HepG2 (cell line): ENCODE data around the gene HSDL1. TPM values are rescaled to one million over a fixed set of nuclear protein-coding genes. Genes with fewer than 3 reads are reported as not detected.

Source experiments
- CBX1 ChIP-seq: IDR thresholded peaks from one replicate; pipeline ENCODE4 v1.6.1; 2016; ENCODE audit warnings: antibody characterized with exemption, low read depth
- HOXA3 ChIP-seq: sonication (generic); formaldehyde crosslinking; IDR thresholded peaks from 2 replicates; pipeline ENCODE4 v1.5.0; 2020; ENCODE audit warnings: missing genetic modification reagents
- IKZF5 ChIP-seq: IDR thresholded peaks from 2 replicates; pipeline ENCODE4 v1.6.1; 2018; ENCODE audit warnings: missing genetic modification reagents, mild to moderate bottlenecking, missing compliant biosample characterization
- MBD4 ChIP-seq: IDR thresholded peaks from 2 replicates; pipeline ENCODE4 v1.6.1; 2012; ENCODE audit warnings: low read length, inconsistent platforms, borderline replicate concordance
- MXD3 ChIP-seq: IDR thresholded peaks from 2 replicates; pipeline ENCODE4 v1.6.1; 2016; ENCODE audit warnings: mild to moderate bottlenecking, missing biosample characterization, missing genetic modification reagents
- MYPOP ChIP-seq: sonication (generic); formaldehyde crosslinking; IDR thresholded peaks from 2 replicates; pipeline ENCODE4 v1.8.1; 2023; ENCODE audit warnings: mild to moderate bottlenecking, moderate library complexity, missing genetic modification reagents
- SP2 ChIP-seq: sonication (generic); formaldehyde crosslinking; IDR thresholded peaks from 2 replicates; pipeline ENCODE4 v1.5.1; 2020; ENCODE audit warnings: mild to moderate bottlenecking, missing genetic modification reagents
- SRF ChIP-seq: IDR thresholded peaks from 2 replicates; pipeline ENCODE4 v1.6.1; 2011; ENCODE audit warnings: mild to moderate bottlenecking, low read depth, low read length, moderate library complexity
- TEAD2 ChIP-seq: sonication (generic); formaldehyde crosslinking; IDR thresholded peaks from 2 replicates; pipeline ENCODE4 v1.9.0; 2021; ENCODE audit warnings: missing genetic modification reagents
- ZBTB20 ChIP-seq: sonication (generic); formaldehyde crosslinking; IDR thresholded peaks from 2 replicates; pipeline ENCODE4 v1.8.1; 2023; ENCODE audit warnings: missing genetic modification reagents, low read depth, mild to moderate bottlenecking, borderline replicate concordance
- ZBTB37 ChIP-seq: sonication (generic); formaldehyde crosslinking; IDR thresholded peaks from 2 replicates; pipeline ENCODE4 v1.4.0; 2020; ENCODE audit warnings: mild to moderate bottlenecking, missing genetic modification reagents
- ZFP1 ChIP-seq: IDR thresholded peaks from 2 replicates; pipeline ENCODE4 v1.6.1; 2016
- ZNF326 ChIP-seq: sonication (generic); formaldehyde crosslinking; IDR thresholded peaks from 2 replicates; pipeline ENCODE4 v1.4.0; 2020; ENCODE audit warnings: missing genetic modification reagents, borderline replicate concordance
- ZNF501 ChIP-seq: sonication (generic); formaldehyde crosslinking; IDR thresholded peaks from 2 replicates; pipeline ENCODE4 v1.5.1; 2020; ENCODE audit warnings: mild to moderate bottlenecking, moderate library complexity, missing genetic modification reagents
- ZNF569 ChIP-seq: sonication (generic); formaldehyde crosslinking; IDR thresholded peaks from 2 replicates; pipeline ENCODE4 v1.5.0; 2020; ENCODE audit warnings: mild to moderate bottlenecking, missing genetic modification reagents, moderate library complexity, borderline replicate concordance
- ZNF577 ChIP-seq: sonication (generic); formaldehyde crosslinking; IDR thresholded peaks from 2 replicates; pipeline ENCODE4 v1.4.0; 2020; ENCODE audit warnings: mild to moderate bottlenecking, low read depth, missing genetic modification reagents, borderline replicate concordance
- ZNF737 ChIP-seq: sonication (generic); formaldehyde crosslinking; IDR thresholded peaks from 2 replicates; pipeline ENCODE4 v1.5.0; 2020; ENCODE audit warnings: missing genetic modification reagents, mild to moderate bottlenecking, borderline replicate concordance
- polyA plus RNA-seq, 8 experiments: library from polyadenylated mRNA; depleted of rRNA in 3 of 8; stranded (reverse) in 7 of 8; unstranded in 1 of 8; fragments of >200 nt; fragmentation: Illumina TruSeq in 4 of 8; extraction: Trizol in 4 of 8; gene quantifications; 2 replicates each; pipeline versions ENCODE4 v1.2.1 to v1.2.3, GENCODE V29; 2011 to 2016; ENCODE audit warnings: low read depth in 4 of 8, missing spikeins in 1 of 8, mixed read lengths in 1 of 8; ENCODE audit not compliant: insufficient read depth in 1 of 8
- total RNA-seq, 5 experiments: library from RNA; depleted of rRNA; stranded (reverse); fragments of >200 nt; fragmentation: Illumina TruSeq; extraction: Trizol; gene quantifications; 2 replicates each; pipeline ENCODE4 v1.2.3, GENCODE V29; 2016; ENCODE audit warnings: low read depth in 1 of 5
- TF ChIP-seq, protein P1 (sequence below): sonication (generic); formaldehyde crosslinking; IDR thresholded peaks from 2 replicates; pipeline ENCODE4 v1.4.0; 2020; ENCODE audit warnings: missing genetic modification reagents
- TF ChIP-seq, protein P2 (sequence below): sonication (generic); formaldehyde crosslinking; IDR thresholded peaks from 2 replicates; pipeline ENCODE4 v1.8.1; 2022; ENCODE audit warnings: mild to moderate bottlenecking, missing genetic modification reagents
- TF ChIP-seq, protein P3 (sequence below): sonication (generic); formaldehyde crosslinking; IDR thresholded peaks from 2 replicates; pipeline ENCODE4 v1.4.0; 2020; ENCODE audit warnings: missing genetic modification reagents, borderline replicate concordance

The HSDL1 gene
- total and polyA plus RNA-seq, 2 of the 13 experiments (the other 11 are each of a cell fraction or from before 2014, with no cell fraction given) = 49.2 to 49.7 TPM

GRCh38 chr16:84144859-84145639, at the start of gene HSDL1, which contains the start of gene DNAAF1 (continued):
- TF ChIP-seq, protein P1, sequence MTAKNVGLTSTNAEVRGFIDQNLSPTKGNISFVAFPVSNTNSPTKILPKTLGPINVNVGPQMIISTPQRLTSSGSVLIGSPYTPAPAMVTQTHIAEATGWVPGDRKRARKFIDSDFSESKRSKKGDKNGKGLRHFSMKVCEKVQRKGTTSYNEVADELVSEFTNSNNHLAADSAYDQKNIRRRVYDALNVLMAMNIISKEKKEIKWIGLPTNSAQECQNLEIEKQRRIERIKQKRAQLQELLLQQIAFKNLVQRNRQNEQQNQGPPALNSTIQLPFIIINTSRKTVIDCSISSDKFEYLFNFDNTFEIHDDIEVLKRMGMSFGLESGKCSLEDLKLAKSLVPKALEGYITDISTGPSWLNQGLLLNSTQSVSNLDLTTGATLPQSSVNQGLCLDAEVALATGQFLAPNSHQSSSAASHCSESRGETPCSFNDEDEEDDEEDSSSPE = no peak; the same call in 1 of the 2 replicates
- no peak for TF ChIP-seq CBX1
- TF ChIP-seq, protein P2, sequence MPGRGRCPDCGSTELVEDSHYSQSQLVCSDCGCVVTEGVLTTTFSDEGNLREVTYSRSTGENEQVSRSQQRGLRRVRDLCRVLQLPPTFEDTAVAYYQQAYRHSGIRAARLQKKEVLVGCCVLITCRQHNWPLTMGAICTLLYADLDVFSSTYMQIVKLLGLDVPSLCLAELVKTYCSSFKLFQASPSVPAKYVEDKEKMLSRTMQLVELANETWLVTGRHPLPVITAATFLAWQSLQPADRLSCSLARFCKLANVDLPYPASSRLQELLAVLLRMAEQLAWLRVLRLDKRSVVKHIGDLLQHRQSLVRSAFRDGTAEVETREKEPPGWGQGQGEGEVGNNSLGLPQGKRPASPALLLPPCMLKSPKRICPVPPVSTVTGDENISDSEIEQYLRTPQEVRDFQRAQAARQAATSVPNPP (CRISPR knock-in tag) = no peak
- TF ChIP-seq ZNF577 = no peak
- TF ChIP-seq ZFP1 (CRISPR knock-in tag) = no peak
- no peak for TF ChIP-seq MBD4
- TF ChIP-seq ZNF501 (CRISPR knock-in tag) = peak; percentile 63; the same call in 1 of the 2 replicates
- no peak for TF ChIP-seq ZNF326 (CRISPR knock-in tag)
- TF ChIP-seq MYPOP (CRISPR knock-in tag) = peak; percentile 41; the same call in 1 of the 2 replicates
- TF ChIP-seq SRF = no peak
- no peak for TF ChIP-seq ZBTB20 (CRISPR knock-in tag)
- TF ChIP-seq ZNF737 (CRISPR knock-in tag) = no peak
- TF ChIP-seq ZNF569 (CRISPR knock-in tag) = no peak
- peak; percentile 61; the same call in 1 of the 2 replicates for TF ChIP-seq IKZF5 (CRISPR knock-in tag)
- peak; percentile 66; the same call in 1 of the 2 replicates for TF ChIP-seq MXD3 (CRISPR knock-in tag)
- TF ChIP-seq, protein P3, sequence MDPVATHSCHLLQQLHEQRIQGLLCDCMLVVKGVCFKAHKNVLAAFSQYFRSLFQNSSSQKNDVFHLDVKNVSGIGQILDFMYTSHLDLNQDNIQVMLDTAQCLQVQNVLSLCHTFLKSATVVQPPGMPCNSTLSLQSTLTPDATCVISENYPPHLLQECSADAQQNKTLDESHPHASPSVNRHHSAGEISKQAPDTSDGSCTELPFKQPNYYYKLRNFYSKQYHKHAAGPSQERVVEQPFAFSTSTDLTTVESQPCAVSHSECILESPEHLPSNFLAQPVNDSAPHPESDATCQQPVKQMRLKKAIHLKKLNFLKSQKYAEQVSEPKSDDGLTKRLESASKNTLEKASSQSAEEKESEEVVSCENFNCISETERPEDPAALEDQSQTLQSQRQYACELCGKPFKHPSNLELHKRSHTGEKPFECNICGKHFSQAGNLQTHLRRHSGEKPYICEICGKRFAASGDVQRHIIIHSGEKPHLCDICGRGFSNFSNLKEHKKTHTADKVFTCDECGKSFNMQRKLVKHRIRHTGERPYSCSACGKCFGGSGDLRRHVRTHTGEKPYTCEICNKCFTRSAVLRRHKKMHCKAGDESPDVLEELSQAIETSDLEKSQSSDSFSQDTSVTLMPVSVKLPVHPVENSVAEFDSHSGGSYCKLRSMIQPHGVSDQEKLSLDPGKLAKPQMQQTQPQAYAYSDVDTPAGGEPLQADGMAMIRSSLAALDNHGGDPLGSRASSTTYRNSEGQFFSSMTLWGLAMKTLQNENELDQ (CRISPR knock-in tag) = no peak
- no peak for TF ChIP-seq ZBTB37 (CRISPR knock-in tag)
- no peak for TF ChIP-seq SP2
- TF ChIP-seq TEAD2 = no peak
- TF ChIP-seq HOXA3 (CRISPR knock-in tag) = peak; percentile 69; the same call in 1 of the 2 replicates
